Measurements from ENCODE around the gene WDPCP. TPM values are rescaled to one million over a fixed set of nuclear protein-coding genes. Genes with fewer than 3 reads are reported as not detected.

WDPCP gene
- total RNA-seq, 3 donors from 2014 or later (not counting 1 experiment from before 2014, with no cell fraction given), result 22.0 to 23.7 (median 22.9) TPM

DNA sequence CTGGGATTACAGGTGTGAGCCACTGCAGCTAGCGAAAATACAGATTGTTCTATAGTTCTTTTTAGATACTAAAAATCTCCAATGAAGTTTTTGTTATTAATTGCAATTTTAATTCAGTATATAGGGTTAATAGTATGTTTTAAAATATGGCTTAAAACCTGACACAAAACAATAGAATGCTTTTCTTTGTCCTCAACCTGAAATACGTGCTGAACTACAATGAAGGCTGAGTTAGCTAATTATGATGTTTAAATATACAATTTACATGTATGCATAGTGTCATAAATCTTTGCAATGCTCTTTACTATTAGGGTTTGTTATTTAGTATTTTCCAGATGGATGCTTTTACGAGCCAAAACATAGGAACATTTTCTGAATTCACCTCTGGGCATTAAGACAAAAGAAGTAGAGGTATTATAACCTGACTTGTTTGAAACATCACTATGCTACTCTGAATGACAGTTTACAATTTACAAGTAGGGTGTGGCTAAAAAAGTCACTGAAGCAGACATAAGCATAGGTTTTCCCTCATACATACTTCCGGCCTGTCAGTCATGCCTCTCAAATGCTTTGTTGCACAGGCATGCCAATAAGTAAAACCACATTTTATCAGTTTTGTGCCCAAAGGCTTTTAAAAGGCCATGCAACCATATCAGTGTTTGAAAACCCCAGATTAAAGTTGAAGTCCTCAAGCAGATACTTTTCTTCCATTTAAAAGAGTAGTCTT, 369.3 kb downstream of the WDPCP start:
- Histone ChIP-seq H3K27ac (ENCODE audit: low read length) (no peak overlapping the region), H3K4me3 (ENCODE audit: low read length) (no peak overlapping the region), H3K27me3 (ENCODE audit: control insufficient read depth, insufficient read depth, low read length) (no peaks in the 10 kb centered on the region), H3K4me1 (ENCODE audit: control insufficient read depth, insufficient read depth, low read length) (no peaks in the 10 kb centered on the region), H3K9me3 (ENCODE audit: control insufficient read depth, insufficient read depth, low read length) (no peaks in the 10 kb centered on the region), H3K36me3 (ENCODE audit: control insufficient read depth, insufficient read depth, low read length) (no peaks in the 10 kb centered on the region)
- TF ChIP-seq, protein P1, sequence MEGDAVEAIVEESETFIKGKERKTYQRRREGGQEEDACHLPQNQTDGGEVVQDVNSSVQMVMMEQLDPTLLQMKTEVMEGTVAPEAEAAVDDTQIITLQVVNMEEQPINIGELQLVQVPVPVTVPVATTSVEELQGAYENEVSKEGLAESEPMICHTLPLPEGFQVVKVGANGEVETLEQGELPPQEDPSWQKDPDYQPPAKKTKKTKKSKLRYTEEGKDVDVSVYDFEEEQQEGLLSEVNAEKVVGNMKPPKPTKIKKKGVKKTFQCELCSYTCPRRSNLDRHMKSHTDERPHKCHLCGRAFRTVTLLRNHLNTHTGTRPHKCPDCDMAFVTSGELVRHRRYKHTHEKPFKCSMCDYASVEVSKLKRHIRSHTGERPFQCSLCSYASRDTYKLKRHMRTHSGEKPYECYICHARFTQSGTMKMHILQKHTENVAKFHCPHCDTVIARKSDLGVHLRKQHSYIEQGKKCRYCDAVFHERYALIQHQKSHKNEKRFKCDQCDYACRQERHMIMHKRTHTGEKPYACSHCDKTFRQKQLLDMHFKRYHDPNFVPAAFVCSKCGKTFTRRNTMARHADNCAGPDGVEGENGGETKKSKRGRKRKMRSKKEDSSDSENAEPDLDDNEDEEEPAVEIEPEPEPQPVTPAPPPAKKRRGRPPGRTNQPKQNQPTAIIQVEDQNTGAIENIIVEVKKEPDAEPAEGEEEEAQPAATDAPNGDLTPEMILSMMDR (IDR thresholded peaks at IDR 0.05), result no peak
- Mint-ChIP-seq H3K27me3 (ENCODE audit: low read depth in 2 of 2) (no peaks in the 10 kb centered on the region), H3K36me3 (no peaks in the 10 kb centered on the region), H3K4me1 (no peaks in the 10 kb centered on the region), H3K9me3 (no peaks in the 10 kb centered on the region), H3K4me3 (no peak overlapping the region), H3K27ac (no peak overlapping the region)
- intact Hi-C loops (cut with micrococcal nuclease), result no loop called here
- DNase-seq (no peak), ATAC-seq (no peak)
- 76% methylated on average over 1 of the region's 4 CpGs for WGBS (ENCODE audit: insufficient coverage)

DNA sequence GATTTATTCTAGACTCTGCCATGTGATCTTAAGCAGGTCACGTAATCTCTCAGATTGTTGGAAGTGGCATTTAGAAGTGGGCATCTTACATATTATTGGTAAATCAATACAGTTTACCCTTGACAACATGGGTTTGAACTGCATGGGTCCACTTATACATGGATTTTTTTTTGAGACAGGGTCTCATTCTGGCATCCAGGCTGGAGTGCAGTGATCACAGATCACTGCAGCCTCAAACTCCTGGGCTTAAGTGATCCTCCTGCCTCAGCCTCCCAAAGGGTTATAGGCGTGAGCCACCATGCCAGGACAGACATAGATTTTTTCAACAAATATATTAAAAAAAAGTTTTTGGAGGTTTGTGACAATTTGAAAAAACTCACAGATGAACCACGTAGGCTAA, 393.0 kb downstream of the WDPCP start:
- no peak overlapping the region for H3K4me3 Mint-ChIP-seq

DNA sequence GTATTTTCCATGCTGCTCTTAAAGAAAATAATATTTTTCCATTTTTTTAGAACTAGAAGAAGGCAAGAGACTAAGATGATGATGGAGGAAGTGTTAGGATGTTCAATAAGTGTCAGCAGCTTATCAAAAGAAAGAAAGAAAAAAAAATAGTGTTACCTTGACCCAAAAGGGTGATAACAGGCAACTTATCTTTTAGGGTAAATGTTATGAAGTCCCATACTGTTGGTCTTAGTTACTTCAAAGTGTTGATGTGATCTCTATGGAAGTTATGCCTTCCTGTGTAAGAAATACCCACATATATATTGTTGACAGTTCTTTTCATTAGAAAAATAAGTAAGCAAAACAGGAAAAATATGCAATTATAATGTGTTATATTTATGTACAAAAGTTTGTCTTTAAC, 394.1 kb downstream of the WDPCP start:
- H3K36me3 ChIP-seq (ENCODE audit: control insufficient read depth, insufficient read depth, low read length), result no peaks in the 10 kb centered on the region
- intact Hi-C loops (cut with micrococcal nuclease), result no loop called here
- H3K4me3 ChIP-seq (ENCODE audit: low read length), result no peak overlapping the region
- H3K27ac ChIP-seq (ENCODE audit: low read length), result no peak overlapping the region
- H3K4me3 Mint-ChIP-seq, result no peak overlapping the region
- peaks cover 5% of the 10 kb centered on the region for H3K9me3 ChIP-seq (ENCODE audit: control insufficient read depth, insufficient read depth, low read length)
- no peak for ATAC-seq
- H3K27me3 ChIP-seq (ENCODE audit: control insufficient read depth, insufficient read depth, low read length), result no peaks in the 10 kb centered on the region
- H3K9me3 Mint-ChIP-seq, result peaks cover 3 to 10% of the 10 kb centered on the region in 2 donors
- H3K27me3 Mint-ChIP-seq (ENCODE audit: low read depth in 2 of 2), result no peaks in the 10 kb centered on the region
- no peaks in the 10 kb centered on the region for H3K4me1 ChIP-seq (ENCODE audit: control insufficient read depth, insufficient read depth, low read length)
- TF ChIP-seq, protein P1 (IDR thresholded peaks at IDR 0.05), result no peak
- no peaks in the 10 kb centered on the region for H3K4me1 Mint-ChIP-seq
- H3K36me3 Mint-ChIP-seq, result peaks cover 9% of the 10 kb centered on the region
- no peak for DNase-seq
- no peak overlapping the region for H3K27ac Mint-ChIP-seq

More for the DNA sequence above, 393.0 kb downstream of the WDPCP start:
- peaks cover 0 to 6% of the 10 kb centered on the region in 2 donors for H3K9me3 Mint-ChIP-seq
- H3K4me1 ChIP-seq (ENCODE audit: control insufficient read depth, insufficient read depth, low read length), result no peaks in the 10 kb centered on the region
- no peaks in the 10 kb centered on the region for H3K4me1 Mint-ChIP-seq
- TF ChIP-seq, protein P1 (IDR thresholded peaks at IDR 0.05), result no peak
- H3K27me3 ChIP-seq (ENCODE audit: control insufficient read depth, insufficient read depth, low read length), result no peaks in the 10 kb centered on the region
- H3K27ac ChIP-seq (ENCODE audit: low read length), result no peak overlapping the region
- no peaks in the 10 kb centered on the region for H3K36me3 ChIP-seq (ENCODE audit: control insufficient read depth, insufficient read depth, low read length)
- no CpG with 5 or more reads among the region's 3 CpGs for WGBS (ENCODE audit: insufficient coverage)
- peaks cover 3% of the 10 kb centered on the region for H3K9me3 ChIP-seq (ENCODE audit: control insufficient read depth, insufficient read depth, low read length)
- ATAC-seq (no peak), DNase-seq (no peak)
- H3K27me3 Mint-ChIP-seq (ENCODE audit: low read depth in 2 of 2), result no peaks in the 10 kb centered on the region
- no peaks in the 10 kb centered on the region for H3K36me3 Mint-ChIP-seq
- intact Hi-C loops (cut with micrococcal nuclease), result no loop called here
- H3K27ac Mint-ChIP-seq, result no peak overlapping the region
- H3K4me3 ChIP-seq (ENCODE audit: low read length), result no peak overlapping the region
